A549 (cell line): ENCODE measurements around the gene SAT1. TPM values are rescaled to one million over a fixed set of nuclear protein-coding genes. Genes with fewer than 3 reads are reported as not detected.

Experiments used
- ATAC-seq, 2 experiments: fragments of 200-7000 bp in 1 of 2; fragments of >200 bp in 1 of 2; cut with Nextera tagmentation in 1 of 2; cut with Tn5 transposase in 1 of 2; 3 replicates each; pipeline versions ENCODE4 v1.8.0 to v1.9.1; 2018 to 2020; ENCODE audit warnings: mild to moderate bottlenecking in 1 of 2, moderate library complexity in 1 of 2
- CTCF ChIA-PET: fragments of 300-600 bp; sonication (Branson Sonifier 250); formaldehyde crosslinking; extraction: SDS; loops from one replicate; lab custom pipeline; 2021; ENCODE audit warnings: antibody characterized with exemption, inconsistent platforms; lab: Yijun Ruan, JAX
- POLR2A ChIA-PET: fragments of 350-600 bp; formaldehyde crosslinking; extraction: SDS; loops from one replicate; lab custom pipeline; 2021; ENCODE audit warnings: antibody characterized with exemption, inconsistent platforms; lab: Yijun Ruan, JAX
- DNase-seq, 2 experiments: peaks; one replicate each; pipeline versions ENCODE4 v3.0.0 to v3.0.0-alpha.2; 2011 to 2016; ENCODE audit warnings: low read depth in 1 of 2, low spot score in 1 of 2
- FAIRE-seq: peaks from 2 replicates; lab custom pipeline; 2011; peaks lifted over from hg19 to GRCh38; lab: Jason Lieb, UNC
- H3K27ac ChIP-seq, 2 experiments: fragments of >200 bp; sonication (Bioruptor Twin); formaldehyde crosslinking; 3 replicates each; pipeline ENCODE4 v1.5.1; 2016 to 2017
- H3K4me1 ChIP-seq: fragments of >200 bp; sonication (Bioruptor Twin); formaldehyde crosslinking; 3 replicates; pipeline ENCODE4 v1.6.1; 2016
- H3K4me2 ChIP-seq: fragments of >200 bp; sonication (Bioruptor Twin); formaldehyde crosslinking; 3 replicates; pipeline ENCODE4 v1.6.1; 2016
- H3K4me3 ChIP-seq: fragments of >200 bp; sonication (Bioruptor Twin); formaldehyde crosslinking; 3 replicates; pipeline ENCODE4 v1.5.1; 2016
- H3K9me3 ChIP-seq: fragments of >200 bp; sonication (Bioruptor Twin); formaldehyde crosslinking; 3 replicates; pipeline ENCODE4 v1.6.1; 2016
- BHLHE40 ChIP-seq: IDR thresholded peaks from 2 replicates; pipeline ENCODE4 v1.6.1; 2012; ENCODE audit warnings: low read depth, low read length, inconsistent platforms
- CBX8 ChIP-seq: fragments of 200-600 bp; sonication (generic); IDR thresholded peaks from 2 replicates; pipeline ENCODE4 v1.6.1; 2016
- CEBPB ChIP-seq, 2 experiments: fragments of >200 bp in 1 of 2; sonication (Bioruptor Twin) in 1 of 2; formaldehyde crosslinking in 1 of 2; IDR thresholded peaks; 2 replicates each; pipeline ENCODE4 v1.6.1; 2012 to 2016
- FOSB ChIP-seq: fragments of 250-450 bp; sonication (Bioruptor Pico); IDR thresholded peaks from 2 replicates; pipeline ENCODE4 v1.5.0; 2020; ENCODE audit warnings: mild to moderate bottlenecking, moderate library complexity
- FOSL2 ChIP-seq, 2 experiments: fragments of 450-650 bp in 1 of 2; fragments of >200 bp in 1 of 2; sonication (Bioruptor Twin) in 1 of 2; formaldehyde crosslinking; IDR thresholded peaks; 2 replicates each; pipeline versions ENCODE4 v1.5.0 to v1.6.1; 2016 to 2020; ENCODE audit warnings: mild to moderate bottlenecking in 1 of 2, moderate library complexity in 1 of 2
- FOXS1 ChIP-seq: fragments of 250-450 bp; sonication (Bioruptor Pico); IDR thresholded peaks from 2 replicates; pipeline ENCODE4 v1.5.0; 2020; ENCODE audit warnings: mild to moderate bottlenecking, moderate library complexity
- HOXB13 ChIP-seq: fragments of 250-450 bp; sonication (Bioruptor Pico); IDR thresholded peaks from 2 replicates; pipeline ENCODE4 v1.5.0; 2020; ENCODE audit warnings: low read depth, mild to moderate bottlenecking, moderate library complexity
- HOXB5 ChIP-seq: fragments of 250-450 bp; sonication (Bioruptor Pico); IDR thresholded peaks from 2 replicates; pipeline ENCODE4 v1.5.0; 2020; ENCODE audit warnings: mild to moderate bottlenecking, moderate library complexity
- JUNB ChIP-seq: fragments of >200 bp; sonication (Bioruptor Twin); formaldehyde crosslinking; IDR thresholded peaks from 2 replicates; pipeline ENCODE4 v1.6.1; 2016
- KDM1A ChIP-seq: fragments of 200-600 bp; sonication (generic); IDR thresholded peaks from 2 replicates; pipeline ENCODE4 v1.6.1; 2016; ENCODE audit warnings: low read depth, mild to moderate bottlenecking
- KDM5A ChIP-seq: fragments of 200-600 bp; sonication (generic); IDR thresholded peaks from 2 replicates; pipeline ENCODE4 v1.6.1; 2016; ENCODE audit warnings: antibody characterized with exemption, mild to moderate bottlenecking
- MAFK ChIP-seq: fragments of 450-650 bp; IDR thresholded peaks from 2 replicates; pipeline ENCODE4 v1.6.1; 2014; ENCODE audit not compliant: partially characterized antibody
- MAZ ChIP-seq: fragments of 150-350 bp; IDR thresholded peaks from 2 replicates; pipeline ENCODE4 v1.6.1; 2014; ENCODE audit warnings: antibody characterized with exemption, low read depth, low read length, borderline replicate concordance
- MYC ChIP-seq: IDR thresholded peaks from 2 replicates; pipeline ENCODE4 v1.6.1; 2012; ENCODE audit warnings: mild to moderate bottlenecking, inconsistent platforms, low read length, improper control_type of control experiment, borderline replicate concordance
- NPAS2 ChIP-seq: fragments of 250-450 bp; sonication (Bioruptor Pico); IDR thresholded peaks from 2 replicates; pipeline ENCODE4 v1.8.0; 2022; ENCODE audit warnings: mild to moderate bottlenecking, moderate library complexity, borderline replicate concordance
- NR3C1 ChIP-seq: fragments of >200 bp; sonication (Bioruptor Twin); formaldehyde crosslinking; IDR thresholded peaks from 3 replicates; pipeline ENCODE4 v1.6.1; 2017
- RFX5 ChIP-seq: fragments of 450-650 bp; IDR thresholded peaks from 2 replicates; pipeline ENCODE4 v1.7.1; 2014; ENCODE audit warnings: antibody characterized with exemption, mild to moderate bottlenecking, moderate library complexity
- TFCP2L1 ChIP-seq: fragments of 250-450 bp; sonication (Bioruptor Pico); IDR thresholded peaks from 2 replicates; pipeline ENCODE4 v1.5.0; 2021; ENCODE audit warnings: mild to moderate bottlenecking
- ZSCAN20 ChIP-seq: fragments of 250-450 bp; sonication (Bioruptor Pico); IDR thresholded peaks from 2 replicates; pipeline ENCODE4 v1.8.0; 2022; ENCODE audit warnings: mild to moderate bottlenecking, moderate library complexity
- WGBS: methylation state at CpG from one replicate; pipeline ENCODE4 v1.1.6; 2017; ENCODE audit errors: missing lambda C conversion rate; 5-methylcytosine and 5-hydroxymethylcytosine counted together
- polyA plus RNA-seq, 4 experiments: library from polyadenylated mRNA; depleted of rRNA in 3 of 4; stranded (reverse); fragments of >200 nt; fragmentation: RNase III in 1 of 4; extraction: RNeasy Plus Mini Kit Qiagen cat#74134 plus additional on column Dnase treatment in 1 of 4; gene quantifications; 2 replicates in 3 of 4; 3 replicates in 1 of 4; pipeline ENCODE4 v1.2.3, GENCODE V29; 2011 to 2017
- TF ChIP-seq, protein P1 (sequence below): fragments of 200-600 bp; sonication (generic); IDR thresholded peaks from 2 replicates; pipeline ENCODE4 v1.6.1; 2016; ENCODE audit warnings: antibody characterized with exemption, mild to moderate bottlenecking, moderate library complexity
- TF ChIP-seq, protein P2 (sequence below): fragments of >200 bp; sonication (Bioruptor Twin); formaldehyde crosslinking; IDR thresholded peaks from 3 replicates; pipeline ENCODE4 v1.5.1; 2016
- TF ChIP-seq, protein P3 (sequence below): fragments of 150-350 bp; IDR thresholded peaks from 2 replicates; pipeline ENCODE4 v1.6.1; 2014; ENCODE audit warnings: low read depth, mild to moderate bottlenecking, low read length
- TF ChIP-seq, protein P4 (sequence below): IDR thresholded peaks from 2 replicates; pipeline ENCODE4 v1.6.1; 2012
- TF ChIP-seq, protein P5 (sequence below): fragments of >200 bp; sonication (Bioruptor Twin); formaldehyde crosslinking; IDR thresholded peaks from 3 replicates; pipeline ENCODE4 v1.6.1; 2016

The SAT1 gene
- polyA plus RNA-seq, 2 of the 4 experiments (the other 2 are of a cell fraction): 585 to 3,185 TPM

DNA sequence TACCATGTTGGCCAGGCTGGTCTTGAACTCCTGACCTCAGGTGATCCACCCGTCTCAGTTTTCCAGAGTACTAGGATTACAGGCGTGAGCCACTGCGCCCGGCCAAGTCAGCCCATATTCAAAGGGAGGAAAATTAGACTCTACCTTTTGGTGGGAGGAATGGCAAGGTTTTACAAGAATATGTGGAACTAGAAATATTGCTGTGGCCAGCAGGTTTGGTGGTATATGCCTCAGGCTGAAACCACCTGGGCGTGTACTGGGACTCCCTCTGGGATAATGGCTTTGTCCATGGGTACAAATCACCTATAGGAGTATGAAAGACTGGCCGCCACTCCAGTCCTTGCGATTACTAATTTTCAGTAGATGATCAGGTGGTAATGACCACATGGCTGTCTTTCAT lies 32.4 kb downstream of the SAT1 start:
- no peak overlapping the region for H3K4me2 ChIP-seq
- ATAC-seq (no peak), DNase-seq (no peak), FAIRE-seq (no peak)
- no peak for TF ChIP-seq BHLHE40
- TF ChIP-seq HOXB13 (CRISPR knock-in tag): no peak
- no peak for TF ChIP-seq HOXB5 (CRISPR knock-in tag)
- TF ChIP-seq, protein P1, sequence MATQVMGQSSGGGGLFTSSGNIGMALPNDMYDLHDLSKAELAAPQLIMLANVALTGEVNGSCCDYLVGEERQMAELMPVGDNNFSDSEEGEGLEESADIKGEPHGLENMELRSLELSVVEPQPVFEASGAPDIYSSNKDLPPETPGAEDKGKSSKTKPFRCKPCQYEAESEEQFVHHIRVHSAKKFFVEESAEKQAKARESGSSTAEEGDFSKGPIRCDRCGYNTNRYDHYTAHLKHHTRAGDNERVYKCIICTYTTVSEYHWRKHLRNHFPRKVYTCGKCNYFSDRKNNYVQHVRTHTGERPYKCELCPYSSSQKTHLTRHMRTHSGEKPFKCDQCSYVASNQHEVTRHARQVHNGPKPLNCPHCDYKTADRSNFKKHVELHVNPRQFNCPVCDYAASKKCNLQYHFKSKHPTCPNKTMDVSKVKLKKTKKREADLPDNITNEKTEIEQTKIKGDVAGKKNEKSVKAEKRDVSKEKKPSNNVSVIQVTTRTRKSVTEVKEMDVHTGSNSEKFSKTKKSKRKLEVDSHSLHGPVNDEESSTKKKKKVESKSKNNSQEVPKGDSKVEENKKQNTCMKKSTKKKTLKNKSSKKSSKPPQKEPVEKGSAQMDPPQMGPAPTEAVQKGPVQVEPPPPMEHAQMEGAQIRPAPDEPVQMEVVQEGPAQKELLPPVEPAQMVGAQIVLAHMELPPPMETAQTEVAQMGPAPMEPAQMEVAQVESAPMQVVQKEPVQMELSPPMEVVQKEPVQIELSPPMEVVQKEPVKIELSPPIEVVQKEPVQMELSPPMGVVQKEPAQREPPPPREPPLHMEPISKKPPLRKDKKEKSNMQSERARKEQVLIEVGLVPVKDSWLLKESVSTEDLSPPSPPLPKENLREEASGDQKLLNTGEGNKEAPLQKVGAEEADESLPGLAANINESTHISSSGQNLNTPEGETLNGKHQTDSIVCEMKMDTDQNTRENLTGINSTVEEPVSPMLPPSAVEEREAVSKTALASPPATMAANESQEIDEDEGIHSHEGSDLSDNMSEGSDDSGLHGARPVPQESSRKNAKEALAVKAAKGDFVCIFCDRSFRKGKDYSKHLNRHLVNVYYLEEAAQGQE: no peak
- no peak for TF ChIP-seq MAZ
- no peak for TF ChIP-seq KDM5A
- TF ChIP-seq KDM1A: no peak
- TF ChIP-seq NPAS2 (CRISPR knock-in tag): no peak
- TF ChIP-seq MYC: no peak
- POLR2A ChIA-PET: no interaction called here
- H3K9me3 ChIP-seq: no peaks in the 10 kb centered on the region
- H3K27ac ChIP-seq: peak overlapping the region in 1 of 2 experiments; percentile 79; a peak in 4 of 6 replicates
- H3K4me1 ChIP-seq: peaks cover 17% of the 10 kb centered on the region; the same call in 2 of the 3 replicates
- H3K4me3 ChIP-seq: no peak overlapping the region
- WGBS: 90% methylated on average over 7 of the region's 7 CpGs
- CTCF ChIA-PET: interaction anchor here (2.7 kb wide), 1 partner anchor 33 kb away, joined by 9 read pairs; the partner anchor contains the start of gene SAT1

DNA sequence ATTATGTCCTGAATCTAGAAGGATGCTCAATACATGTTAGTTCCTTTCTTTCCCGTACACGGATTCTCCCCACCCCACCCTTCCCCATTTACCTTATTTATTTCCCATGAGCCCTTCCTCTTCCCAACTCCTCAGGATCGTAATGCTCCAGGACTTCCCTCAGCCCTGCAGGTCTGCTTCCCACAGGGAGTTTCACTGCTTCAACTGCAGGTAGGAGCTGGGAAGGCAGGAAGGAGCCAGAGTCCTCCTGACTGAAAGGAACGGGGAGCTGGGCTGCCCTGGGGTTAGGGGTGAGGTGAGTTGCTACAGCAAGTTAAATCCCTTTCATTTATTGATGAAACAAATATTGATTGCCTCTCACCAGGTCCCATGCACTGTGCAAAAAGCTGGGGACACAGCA lies 33.2 kb downstream of the SAT1 start:
- ATAC-seq (peak in 1 of 2 experiments; percentile 27; a peak in 2 of 6 replicates), FAIRE-seq (no peak), DNase-seq (no peak)
- 86% methylated on average over 2 of the region's 4 CpGs for WGBS
- Histone ChIP-seq H3K4me1 (peaks cover 15% of the 10 kb centered on the region; the same call in 2 of the 3 replicates), H3K4me3 (no peak overlapping the region), H3K9me3 (no peaks in the 10 kb centered on the region), H3K4me2 (no peak overlapping the region), H3K27ac (peak overlapping the region in 1 of 2 experiments; percentile 79; a peak in 3 of 6 replicates)
- ChIA-PET CTCF (interaction anchor here (1.1 kb wide), 1 partner anchor 86 kb away, joined by 3 read pairs; no protein-coding TSS in a partner anchor), POLR2A (no interaction called here)
- no peak for TF ChIP-seq NR3C1
- TF ChIP-seq ZSCAN20: no peak
- TF ChIP-seq, protein P2, sequence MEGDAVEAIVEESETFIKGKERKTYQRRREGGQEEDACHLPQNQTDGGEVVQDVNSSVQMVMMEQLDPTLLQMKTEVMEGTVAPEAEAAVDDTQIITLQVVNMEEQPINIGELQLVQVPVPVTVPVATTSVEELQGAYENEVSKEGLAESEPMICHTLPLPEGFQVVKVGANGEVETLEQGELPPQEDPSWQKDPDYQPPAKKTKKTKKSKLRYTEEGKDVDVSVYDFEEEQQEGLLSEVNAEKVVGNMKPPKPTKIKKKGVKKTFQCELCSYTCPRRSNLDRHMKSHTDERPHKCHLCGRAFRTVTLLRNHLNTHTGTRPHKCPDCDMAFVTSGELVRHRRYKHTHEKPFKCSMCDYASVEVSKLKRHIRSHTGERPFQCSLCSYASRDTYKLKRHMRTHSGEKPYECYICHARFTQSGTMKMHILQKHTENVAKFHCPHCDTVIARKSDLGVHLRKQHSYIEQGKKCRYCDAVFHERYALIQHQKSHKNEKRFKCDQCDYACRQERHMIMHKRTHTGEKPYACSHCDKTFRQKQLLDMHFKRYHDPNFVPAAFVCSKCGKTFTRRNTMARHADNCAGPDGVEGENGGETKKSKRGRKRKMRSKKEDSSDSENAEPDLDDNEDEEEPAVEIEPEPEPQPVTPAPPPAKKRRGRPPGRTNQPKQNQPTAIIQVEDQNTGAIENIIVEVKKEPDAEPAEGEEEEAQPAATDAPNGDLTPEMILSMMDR: no peak
- no peak for TF ChIP-seq JUNB
- TF ChIP-seq RFX5: no peak
- TF ChIP-seq FOSL2 (IDR thresholded peaks at IDR 0.05): no peak
- TF ChIP-seq FOSL2 (CRISPR knock-in tag; IDR thresholded peaks at IDR 0.05): no peak
- TF ChIP-seq FOSB (CRISPR knock-in tag): no peak

DNA sequence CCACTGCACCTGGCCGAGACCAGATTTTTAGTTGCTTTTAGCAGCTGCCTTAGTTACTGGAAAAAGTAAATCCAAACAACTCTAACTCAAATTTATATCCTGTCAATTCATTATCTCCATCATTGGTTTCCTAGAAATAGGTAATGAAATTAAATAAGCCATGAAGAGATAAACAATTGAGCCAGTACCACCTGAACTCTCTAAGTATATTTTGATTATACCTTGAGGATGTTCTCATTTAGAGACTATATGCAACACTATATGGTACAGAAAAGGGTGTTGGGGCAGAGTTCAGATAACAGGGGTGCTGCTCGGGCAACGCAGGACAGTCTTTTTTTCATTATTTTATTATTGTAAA lies 35.0 kb downstream of the SAT1 start:
- no peak for FAIRE-seq
- DNase-seq: no peak
- H3K4me3 ChIP-seq: no peak overlapping the region
- H3K27ac ChIP-seq: peak overlapping the region in 1 of 2 experiments; percentile 79; a peak in 4 of 6 replicates
- no peaks in the 10 kb centered on the region for H3K9me3 ChIP-seq
- no peak for TF ChIP-seq MAFK
- TF ChIP-seq CEBPB (IDR thresholded peaks at IDR 0.05): no peak
- no peak for TF ChIP-seq CBX8
- TF ChIP-seq NR3C1: no peak
- TF ChIP-seq, protein P3, sequence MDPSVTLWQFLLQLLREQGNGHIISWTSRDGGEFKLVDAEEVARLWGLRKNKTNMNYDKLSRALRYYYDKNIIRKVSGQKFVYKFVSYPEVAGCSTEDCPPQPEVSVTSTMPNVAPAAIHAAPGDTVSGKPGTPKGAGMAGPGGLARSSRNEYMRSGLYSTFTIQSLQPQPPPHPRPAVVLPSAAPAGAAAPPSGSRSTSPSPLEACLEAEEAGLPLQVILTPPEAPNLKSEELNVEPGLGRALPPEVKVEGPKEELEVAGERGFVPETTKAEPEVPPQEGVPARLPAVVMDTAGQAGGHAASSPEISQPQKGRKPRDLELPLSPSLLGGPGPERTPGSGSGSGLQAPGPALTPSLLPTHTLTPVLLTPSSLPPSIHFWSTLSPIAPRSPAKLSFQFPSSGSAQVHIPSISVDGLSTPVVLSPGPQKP: no peak
- TF ChIP-seq, protein P4, sequence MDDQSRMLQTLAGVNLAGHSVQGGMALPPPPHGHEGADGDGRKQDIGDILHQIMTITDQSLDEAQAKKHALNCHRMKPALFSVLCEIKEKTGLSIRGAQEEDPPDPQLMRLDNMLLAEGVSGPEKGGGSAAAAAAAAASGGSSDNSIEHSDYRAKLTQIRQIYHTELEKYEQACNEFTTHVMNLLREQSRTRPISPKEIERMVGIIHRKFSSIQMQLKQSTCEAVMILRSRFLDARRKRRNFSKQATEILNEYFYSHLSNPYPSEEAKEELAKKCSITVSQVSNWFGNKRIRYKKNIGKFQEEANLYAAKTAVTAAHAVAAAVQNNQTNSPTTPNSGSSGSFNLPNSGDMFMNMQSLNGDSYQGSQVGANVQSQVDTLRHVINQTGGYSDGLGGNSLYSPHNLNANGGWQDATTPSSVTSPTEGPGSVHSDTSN: no peak
- no peak for TF ChIP-seq MAZ
- TF ChIP-seq FOXS1 (CRISPR knock-in tag): no peak
- TF ChIP-seq, protein P5, sequence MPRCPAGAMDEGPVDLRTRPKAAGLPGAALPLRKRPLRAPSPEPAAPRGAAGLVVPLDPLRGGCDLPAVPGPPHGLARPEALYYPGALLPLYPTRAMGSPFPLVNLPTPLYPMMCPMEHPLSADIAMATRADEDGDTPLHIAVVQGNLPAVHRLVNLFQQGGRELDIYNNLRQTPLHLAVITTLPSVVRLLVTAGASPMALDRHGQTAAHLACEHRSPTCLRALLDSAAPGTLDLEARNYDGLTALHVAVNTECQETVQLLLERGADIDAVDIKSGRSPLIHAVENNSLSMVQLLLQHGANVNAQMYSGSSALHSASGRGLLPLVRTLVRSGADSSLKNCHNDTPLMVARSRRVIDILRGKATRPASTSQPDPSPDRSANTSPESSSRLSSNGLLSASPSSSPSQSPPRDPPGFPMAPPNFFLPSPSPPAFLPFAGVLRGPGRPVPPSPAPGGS: no peak
- TF ChIP-seq TFCP2L1 (CRISPR knock-in tag): no peak
- no peak for TF ChIP-seq KDM1A
- TF ChIP-seq, all 56 proteins: peak for 0
- no peak for ATAC-seq
- CTCF ChIA-PET: no interaction called here
- 94% methylated on average over 3 of the region's 3 CpGs for WGBS
- Histone ChIP-seq H3K4me2 (no peak overlapping the region), H3K4me1 (peaks cover 29% of the 10 kb centered on the region)
- POLR2A ChIA-PET: no interaction called here
